LNCAP (cell line): Measurements from ENCODE around the gene MRO.

Source experiments
- TF ChIP-seq, protein P1 (sequence below): fragments of 450-650 bp; IDR thresholded peaks from 2 replicates; pipeline ENCODE4 v1.5.1; 2017; ENCODE audit warnings: mild to moderate bottlenecking

MRO gene

DNA sequence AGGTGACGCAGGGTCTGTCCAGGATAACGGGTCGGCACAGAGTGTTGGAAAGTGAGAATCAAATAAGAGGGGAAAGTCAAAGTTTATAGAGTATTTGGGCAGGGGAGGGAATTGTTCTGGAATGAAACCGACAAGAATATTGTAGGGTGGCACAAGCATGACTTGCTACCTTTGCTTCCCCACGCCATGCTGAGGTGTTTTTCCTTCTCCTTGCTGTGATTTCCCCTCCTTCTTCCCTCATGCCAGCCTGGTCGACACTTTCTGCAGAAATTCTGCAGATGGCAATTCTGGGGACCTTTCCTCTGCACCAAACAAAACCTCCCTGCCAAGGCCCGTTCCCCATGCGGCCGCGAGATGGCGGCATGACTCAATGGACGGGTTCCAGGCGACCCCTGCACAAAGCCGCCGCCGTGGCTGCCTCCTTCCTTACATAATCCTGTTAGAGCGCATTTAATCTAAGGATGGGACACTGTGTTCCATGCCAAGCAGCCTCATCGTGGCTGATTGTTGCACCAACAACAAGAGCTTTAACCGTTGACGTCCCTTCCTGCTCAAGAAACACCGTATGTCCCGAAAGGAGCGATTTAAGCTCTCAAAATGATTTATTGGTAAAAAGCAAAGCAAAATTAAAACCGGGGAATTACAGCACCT is at the start of gene MRO:
TSS of gene MRO (minus strand) at position 289 of the 651 bp plus-strand sequence. CDS start 10,616 bp downstream, outside the sequence.
- TF ChIP-seq, protein P1, sequence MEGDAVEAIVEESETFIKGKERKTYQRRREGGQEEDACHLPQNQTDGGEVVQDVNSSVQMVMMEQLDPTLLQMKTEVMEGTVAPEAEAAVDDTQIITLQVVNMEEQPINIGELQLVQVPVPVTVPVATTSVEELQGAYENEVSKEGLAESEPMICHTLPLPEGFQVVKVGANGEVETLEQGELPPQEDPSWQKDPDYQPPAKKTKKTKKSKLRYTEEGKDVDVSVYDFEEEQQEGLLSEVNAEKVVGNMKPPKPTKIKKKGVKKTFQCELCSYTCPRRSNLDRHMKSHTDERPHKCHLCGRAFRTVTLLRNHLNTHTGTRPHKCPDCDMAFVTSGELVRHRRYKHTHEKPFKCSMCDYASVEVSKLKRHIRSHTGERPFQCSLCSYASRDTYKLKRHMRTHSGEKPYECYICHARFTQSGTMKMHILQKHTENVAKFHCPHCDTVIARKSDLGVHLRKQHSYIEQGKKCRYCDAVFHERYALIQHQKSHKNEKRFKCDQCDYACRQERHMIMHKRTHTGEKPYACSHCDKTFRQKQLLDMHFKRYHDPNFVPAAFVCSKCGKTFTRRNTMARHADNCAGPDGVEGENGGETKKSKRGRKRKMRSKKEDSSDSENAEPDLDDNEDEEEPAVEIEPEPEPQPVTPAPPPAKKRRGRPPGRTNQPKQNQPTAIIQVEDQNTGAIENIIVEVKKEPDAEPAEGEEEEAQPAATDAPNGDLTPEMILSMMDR, result peak; percentile 97

DNA sequence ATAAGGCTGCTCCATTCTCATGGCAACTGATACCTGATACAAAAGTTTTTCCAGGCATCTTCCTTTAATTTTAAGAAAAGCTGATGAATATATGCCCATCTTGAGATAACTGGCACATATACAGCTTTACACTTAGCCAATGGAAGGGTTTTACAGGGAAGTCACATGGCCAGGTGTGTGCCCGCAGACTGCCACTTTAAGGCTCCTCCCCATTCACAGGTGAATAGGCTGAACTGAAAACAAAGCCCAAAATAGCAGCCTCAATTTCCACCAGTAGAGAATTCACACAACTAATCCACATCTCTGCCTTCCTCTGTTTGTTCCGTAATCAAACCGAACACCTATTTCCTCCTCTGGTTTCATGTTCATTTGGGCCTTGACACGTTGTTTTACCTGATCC is 49.3 kb upstream of the MRO start:
- TF ChIP-seq, protein P1, result no peak

DNA sequence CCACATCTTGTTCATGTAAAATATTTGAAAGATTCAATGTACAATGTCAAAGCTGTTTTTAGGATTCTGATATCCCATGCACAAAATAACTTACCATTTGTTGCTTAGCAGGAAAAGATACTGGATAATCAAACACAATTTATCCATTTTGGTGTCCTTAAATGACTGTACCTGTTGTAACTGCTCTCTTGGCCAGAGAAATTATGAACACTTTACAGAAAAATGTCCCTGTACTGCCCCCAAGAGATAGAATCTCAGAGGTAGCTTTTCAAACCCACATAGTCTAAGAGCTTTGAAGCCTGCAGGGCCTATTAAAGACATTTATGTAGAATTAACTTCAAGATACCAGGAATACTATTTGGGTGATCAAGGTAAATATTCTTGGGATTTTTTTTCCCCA is 46.9 kb upstream of the MRO start:
- TF ChIP-seq, protein P1, result peak; percentile 45

DNA sequence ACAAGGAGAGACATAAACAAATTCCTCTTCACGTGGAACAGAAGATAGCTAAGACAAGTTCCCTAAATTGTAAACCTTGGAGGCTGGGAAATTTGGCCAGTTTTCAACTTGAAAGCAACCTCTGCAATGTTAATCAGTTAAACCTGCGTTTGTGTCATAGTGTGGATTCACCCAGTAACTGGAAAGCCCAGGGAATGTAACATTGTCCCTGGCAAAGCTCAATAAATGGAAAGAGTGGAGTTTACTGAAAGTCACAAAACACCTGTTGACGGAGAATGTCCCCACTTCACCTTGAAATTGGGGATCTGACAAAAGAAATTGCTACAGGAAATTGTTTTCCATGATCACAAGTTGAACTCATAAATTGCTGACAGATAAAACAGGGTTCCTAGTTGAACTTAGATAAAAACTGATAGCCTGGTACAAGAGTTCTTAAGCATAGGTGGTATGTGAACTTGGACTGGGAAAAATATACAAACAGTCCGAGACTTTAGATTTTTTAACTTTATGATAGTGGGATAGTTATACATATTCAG is 44.1 kb upstream of the MRO start:
- TF ChIP-seq, protein P1, result no peak

DNA sequence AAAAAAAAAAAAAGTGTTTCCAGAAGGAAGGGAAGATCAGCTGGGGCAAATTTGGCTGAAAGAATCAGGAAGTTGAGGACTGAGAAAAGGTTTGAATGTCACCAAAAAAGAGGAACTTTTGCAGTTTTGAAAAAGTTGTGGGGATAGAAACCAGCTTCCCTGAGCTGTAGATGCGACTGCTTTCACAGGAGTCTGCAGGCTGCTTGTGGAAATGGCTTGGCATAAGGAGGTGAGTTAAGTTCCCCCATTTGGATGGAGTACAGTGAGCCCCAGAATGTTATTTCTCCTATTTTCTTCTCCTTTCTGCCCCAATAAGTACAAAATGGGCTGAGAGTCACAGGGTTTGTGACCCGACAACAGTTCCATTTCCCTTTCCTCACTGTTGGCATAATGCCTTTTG is 42.6 kb upstream of the MRO start:
- TF ChIP-seq, protein P1, result no peak

DNA sequence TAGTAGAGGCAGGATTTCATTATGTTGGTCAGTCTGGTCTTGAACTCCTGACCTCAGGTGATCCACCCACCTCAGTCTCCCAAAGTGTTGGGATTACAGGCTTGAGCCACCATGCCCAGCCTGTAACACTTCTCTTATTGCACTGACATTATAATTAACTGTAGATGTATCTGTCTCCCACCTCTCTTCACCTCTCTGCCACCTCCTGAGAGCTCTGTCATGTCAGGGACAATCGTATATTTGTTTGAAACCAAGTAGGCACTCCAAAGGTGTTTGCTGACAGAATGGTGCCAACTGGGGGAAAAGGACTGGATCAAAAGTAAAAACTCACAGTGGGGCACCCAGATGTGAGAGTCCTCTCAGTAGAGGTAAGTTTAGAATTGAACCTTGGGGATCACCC is 41.8 kb upstream of the MRO start:
- TF ChIP-seq, protein P1, result no peak

DNA sequence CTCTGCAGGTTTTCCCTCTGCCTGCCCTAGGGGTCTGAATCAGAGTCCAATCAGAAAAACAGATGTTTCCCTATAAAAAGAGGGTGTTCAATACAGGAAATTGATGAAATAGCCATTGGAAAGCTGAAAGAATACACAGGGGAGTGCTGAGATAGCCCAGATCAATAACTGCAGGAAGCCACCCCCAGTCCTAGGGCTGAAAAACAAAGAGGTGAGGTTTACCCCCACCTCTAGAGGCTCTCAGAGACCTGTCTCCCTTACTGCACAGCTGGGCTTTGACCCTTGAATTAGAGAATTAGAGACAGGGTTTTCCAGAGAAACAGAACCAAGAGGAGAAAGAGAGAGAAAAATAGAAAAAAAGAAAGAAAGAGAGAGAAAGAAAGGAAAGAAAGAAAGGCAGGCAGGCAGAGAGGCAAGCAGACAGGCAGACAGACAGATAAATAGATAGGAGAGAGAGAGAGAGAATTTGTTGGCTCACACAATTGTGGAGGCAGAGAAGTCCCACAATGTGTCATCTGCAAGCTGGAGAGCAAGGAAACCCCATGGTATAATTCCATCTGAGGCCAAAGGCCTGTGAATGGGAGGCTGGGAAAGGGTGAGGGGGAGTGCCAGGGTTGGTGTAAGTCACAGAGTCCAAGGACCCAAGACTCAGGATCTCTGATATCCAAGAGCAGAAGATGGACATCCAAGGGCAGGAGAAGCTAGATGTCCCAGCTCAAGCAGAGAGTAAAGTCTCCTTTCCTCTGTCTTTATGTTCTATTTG is 40.2 kb upstream of the MRO start:
- TF ChIP-seq, protein P1, result no peak
